H1 (cell line): ENCODE results near the gene KRTAP12-3. TPM values are rescaled to one million over a fixed set of nuclear protein-coding genes. Genes with fewer than 3 reads are reported as not detected.

Source experiments
- CTCF ChIA-PET: fragments of 300-600 bp; sonication (Branson Sonifier 250); formaldehyde crosslinking; loops from one replicate; lab custom pipeline; 2021; ENCODE audit not compliant: partially characterized antibody; lab: Charles Lee
- POLR2A ChIA-PET: fragments of 300-600 bp; sonication (Branson Sonifier 250); formaldehyde crosslinking; loops from one replicate; lab custom pipeline; 2021; ENCODE audit warnings: inconsistent platforms; ENCODE audit not compliant: partially characterized antibody; lab: Charles Lee
- DNase-seq, 2 experiments: peaks; one replicate each; pipeline versions ENCODE4 v3.0.0 to v3.0.0-alpha.2; 2010 to 2022; ENCODE audit warnings: low spot score in 2 of 2, low read depth in 1 of 2, mixed read lengths in 1 of 2
- FAIRE-seq: peaks from 2 replicates; lab custom pipeline; 2011; peaks lifted over from hg19 to GRCh38; lab: Jason Lieb, UNC
- H2AFZ ChIP-seq: 2 replicates; pipeline ENCODE4 v1.8.1; 2012; ENCODE audit warnings: low read length, inconsistent platforms
- H2AK5ac ChIP-seq: 2 replicates; pipeline ENCODE4 v1.6.1; 2013; ENCODE audit warnings: low read depth, low read length
- H2BK120ac ChIP-seq: replicated peaks from 2 replicates; pipeline ENCODE3; 2013; ENCODE audit warnings: low read depth, low read length, inconsistent platforms
- H2BK12ac ChIP-seq: 2 replicates; pipeline ENCODE4 v1.6.1; 2013; ENCODE audit warnings: low read depth, low read length
- H2BK15ac ChIP-seq: 2 replicates; pipeline ENCODE4 v1.6.1; 2013; ENCODE audit warnings: low read length
- H2BK20ac ChIP-seq: 2 replicates; pipeline ENCODE4 v1.6.1; 2013; ENCODE audit warnings: low read length
- H2BK5ac ChIP-seq: 2 replicates; pipeline ENCODE4 v1.6.1; 2013; ENCODE audit warnings: low read depth, low read length
- H3K14ac ChIP-seq: 2 replicates; pipeline ENCODE4 v1.6.1; 2013; ENCODE audit warnings: inconsistent platforms; ENCODE audit not compliant: insufficient read length
- H3K18ac ChIP-seq: 2 replicates; pipeline ENCODE4 v1.6.1; 2013; ENCODE audit warnings: low read length; ENCODE audit errors: extremely low read depth
- H3K23ac ChIP-seq: 2 replicates; pipeline ENCODE4 v1.6.1; 2013; ENCODE audit warnings: inconsistent platforms; ENCODE audit not compliant: insufficient read length
- H3K23me2 ChIP-seq: 2 replicates; pipeline ENCODE4 v1.6.1; 2013; ENCODE audit warnings: low read depth, low read length
- H3K27ac ChIP-seq: 2 replicates; pipeline ENCODE4 v1.6.1; 2011; ENCODE audit warnings: low read depth, low read length, inconsistent platforms
- H3K27me3 ChIP-seq, 4 experiments: replicated peaks in 1 of 4; 1 replicate in 1 of 4; 2 replicates in 3 of 4; pipeline versions ENCODE4 v1.6.1 to v1.8.1; 2011 to 2013; ENCODE audit warnings: low read length in 3 of 4, mild to moderate bottlenecking in 3 of 4, inconsistent platforms in 2 of 4, mixed read lengths in 2 of 4, moderate library complexity in 1 of 4; ENCODE audit not compliant: control insufficient read depth in 3 of 4, insufficient read depth in 3 of 4; ENCODE audit errors: extremely low read depth in 1 of 4
- H3K36me3 ChIP-seq, 4 experiments: 2 replicates each; pipeline versions ENCODE4 v1.6.1 to v1.8.1; 2011 to 2013; ENCODE audit warnings: mild to moderate bottlenecking in 4 of 4, low read length in 3 of 4, moderate library complexity in 2 of 4, control low read depth in 1 of 4, inconsistent platforms in 1 of 4; ENCODE audit not compliant: insufficient read depth in 4 of 4, control insufficient read depth in 2 of 4
- H3K4ac ChIP-seq: replicated peaks from 2 replicates; pipeline ENCODE3; 2013; ENCODE audit warnings: low read length, low read depth, mixed read lengths, inconsistent platforms; ENCODE audit not compliant: insufficient read length
- H3K4me1 ChIP-seq, 4 experiments: replicated peaks in 1 of 4; 1 replicate in 1 of 4; 2 replicates in 3 of 4; pipeline versions ENCODE4 v1.6.1 to v1.8.1; 2011 to 2013; ENCODE audit warnings: low read length in 3 of 4, inconsistent platforms in 2 of 4, mixed read lengths in 1 of 4; ENCODE audit not compliant: insufficient read depth in 4 of 4, control insufficient read depth in 3 of 4
- H3K4me2 ChIP-seq, 2 experiments: 2 replicates each; pipeline versions ENCODE4 v1.6.1 to v1.8.1; 2011 to 2013; ENCODE audit warnings: low read depth in 2 of 2, low read length in 2 of 2, control low read depth in 1 of 2, inconsistent platforms in 1 of 2, mild to moderate bottlenecking in 1 of 2; ENCODE audit not compliant: insufficient read depth in 1 of 2
- H3K4me3 ChIP-seq, 4 experiments: fragments of 200-600, 300-600 bp in 1 of 4; sonication (generic), shearing (Covaris generic), sonication (Bioruptor Twin) in 1 of 4; 2 replicates each; pipeline versions ENCODE4 v1.5.1 to v1.8.1; 2011 to 2016; ENCODE audit warnings: low read length in 4 of 4, low read depth in 3 of 4, control low read depth in 2 of 4, inconsistent platforms in 2 of 4, mild to moderate bottlenecking in 2 of 4, mixed read lengths in 1 of 4, moderate library complexity in 1 of 4; ENCODE audit not compliant: insufficient read depth in 2 of 4; ENCODE audit errors: extremely low read depth in 1 of 4
- H3K56ac ChIP-seq: replicated peaks from 2 replicates; pipeline ENCODE3; 2013; ENCODE audit warnings: low read depth, mild to moderate bottlenecking, mixed read lengths, low read length, inconsistent platforms; ENCODE audit not compliant: insufficient read length
- H3K79me1 ChIP-seq: 2 replicates; pipeline ENCODE4 v1.6.1; 2013; ENCODE audit warnings: low read depth, low read length, control low read depth
- H3K79me2 ChIP-seq, 2 experiments: 2 replicates each; pipeline versions ENCODE4 v1.6.1 to v1.8.1; 2012 to 2013; ENCODE audit warnings: low read length in 2 of 2, mild to moderate bottlenecking in 2 of 2, inconsistent platforms in 1 of 2; ENCODE audit not compliant: insufficient read depth in 2 of 2, control insufficient read depth in 1 of 2
- H3K9ac ChIP-seq, 4 experiments: replicated peaks in 1 of 4; 1 replicate in 1 of 4; 2 replicates in 3 of 4; pipeline versions ENCODE4 v1.6.1 to v1.8.1; 2011 to 2013; ENCODE audit warnings: low read depth in 3 of 4, low read length in 3 of 4, control low read depth in 2 of 4, mild to moderate bottlenecking in 2 of 4, moderate library complexity in 2 of 4, inconsistent platforms in 1 of 4; ENCODE audit errors: extremely low read depth in 1 of 4
- H3K9me3 ChIP-seq, 2 experiments: 2 replicates each; pipeline versions ENCODE4 v1.6.1 to v1.8.1; 2012 to 2013; ENCODE audit warnings: mild to moderate bottlenecking in 2 of 2, moderate library complexity in 2 of 2, control low read depth in 1 of 2, inconsistent platforms in 1 of 2, low read depth in 1 of 2, low read length in 1 of 2, mixed read lengths in 1 of 2; ENCODE audit not compliant: insufficient read depth in 2 of 2
- H4K20me1 ChIP-seq, 2 experiments: replicated peaks in 1 of 2; 2 replicates each; pipeline versions ENCODE3 to v1.8.1; 2011 to 2013; ENCODE audit warnings: inconsistent platforms in 2 of 2, low read length in 2 of 2, mild to moderate bottlenecking in 1 of 2; ENCODE audit not compliant: insufficient read depth in 2 of 2, control insufficient read depth in 1 of 2
- H4K5ac ChIP-seq: 2 replicates; pipeline ENCODE4 v1.6.1; 2013; ENCODE audit warnings: low read length, low read depth, mixed read lengths, inconsistent platforms; ENCODE audit not compliant: insufficient read length
- H4K8ac ChIP-seq: 2 replicates; pipeline ENCODE4 v1.8.0; 2013; ENCODE audit warnings: mild to moderate bottlenecking, moderate library complexity, low read length, inconsistent platforms; ENCODE audit not compliant: insufficient read depth; ENCODE audit errors: extremely low read depth
- H4K91ac ChIP-seq: replicated peaks from 2 replicates; pipeline ENCODE3; 2013; ENCODE audit warnings: low read length, mixed read lengths, inconsistent platforms; ENCODE audit not compliant: insufficient read length
- CBX5 ChIP-seq: fragments of 300-800, 300-1000 bp; sonication (generic); IDR thresholded peaks from 2 replicates; pipeline ENCODE4 v1.7.1; 2016; ENCODE audit warnings: antibody characterized with exemption, low read length, low read depth
- EZH2 ChIP-seq: fragments of 200-600 bp; sonication (generic); IDR thresholded peaks from 2 replicates; pipeline ENCODE4 v1.7.1; 2012; ENCODE audit warnings: low read depth, mild to moderate bottlenecking, moderate library complexity, low read length, inconsistent platforms; ENCODE audit not compliant: severe bottlenecking
- FOSL1 ChIP-seq: IDR thresholded peaks from 2 replicates; pipeline ENCODE4 v1.6.1; 2011; ENCODE audit warnings: mild to moderate bottlenecking, low read depth, low read length, moderate library complexity; ENCODE audit not compliant: insufficient read depth
- GTF2F1 ChIP-seq: IDR thresholded peaks from 2 replicates; pipeline ENCODE4 v1.6.1; 2012; ENCODE audit warnings: low read depth, low read length, improper control_type of control experiment, borderline replicate concordance
- KDM1A ChIP-seq: fragments of 200-600, 300-600 bp; sonication (generic); IDR thresholded peaks from 2 replicates; pipeline ENCODE4 v1.7.1; 2016; ENCODE audit warnings: mild to moderate bottlenecking, low read length, borderline replicate concordance
- NANOG ChIP-seq: IDR thresholded peaks from 2 replicates; pipeline ENCODE4 v1.6.1; 2011; ENCODE audit warnings: low read length, low read depth, mild to moderate bottlenecking, inconsistent platforms; ENCODE audit not compliant: insufficient read depth, poor library complexity, severe bottlenecking
- POLR2A ChIP-seq, 2 experiments: IDR thresholded peaks; 1 replicate in 1 of 2; 2 replicates in 1 of 2; pipeline ENCODE4 v1.6.1; 2011; ENCODE audit warnings: low read depth in 2 of 2, low read length in 2 of 2, mild to moderate bottlenecking in 2 of 2; ENCODE audit errors: control extremely low read depth in 1 of 2
- SIX5 ChIP-seq: IDR thresholded peaks from 2 replicates; pipeline ENCODE4 v1.6.1; 2011; ENCODE audit warnings: mild to moderate bottlenecking, low read depth, low read length
- USF2 ChIP-seq: IDR thresholded peaks from 2 replicates; pipeline ENCODE4 v1.6.1; 2011; ENCODE audit warnings: low read length, improper control_type of control experiment
- YY1 ChIP-seq: IDR thresholded peaks from 2 replicates; pipeline ENCODE4 v1.6.1; 2011; ENCODE audit warnings: low read depth, mild to moderate bottlenecking, low read length
- WGBS, 2 experiments: shearing (Covaris generic) in 1 of 2; methylation state at CpG; one replicate each; pipeline versions ENCODE4 v1.1.6 to v1.1.7; 2013 to 2015; ENCODE audit warnings: low lambda C conversion rate in 2 of 2, mixed read lengths in 2 of 2, inconsistent platforms in 1 of 2, low coverage in 1 of 2, missing lambda C conversion rate in 1 of 2; ENCODE audit not compliant: insufficient replicate concordance in 2 of 2, insufficient coverage in 1 of 2, insufficient read length in 1 of 2; ENCODE audit errors: extremely low coverage in 1 of 2, missing lambda C conversion rate in 1 of 2; 5-methylcytosine and 5-hydroxymethylcytosine counted together
- polyA plus RNA-seq, 7 experiments: library from polyadenylated mRNA; depleted of rRNA in 3 of 7; stranded (reverse) in 5 of 7; unstranded in 2 of 7; fragments of >200 nt in 5 of 7; fragments of 200-250 nt in 2 of 7; gene quantifications; 1 replicate in 5 of 7; 2 replicates in 1 of 7; 4 replicates in 1 of 7; pipeline versions ENCODE4 v1.2.1 to v1.2.3, GENCODE V29; 2011 to 2013; ENCODE audit warnings: missing spikeins in 2 of 7, mixed read lengths in 2 of 7
- total RNA-seq: library from RNA; stranded (reverse); fragmentation: NEBNext Ultra II Directional; extraction: Animal tissue kit (Norgen Biotek cat#: 25700); gene quantifications from 2 replicates; pipeline ENCODE4 v1.2.1, GENCODE V29; 2021
- TF ChIP-seq, protein P1 (sequence below): IDR thresholded peaks from 2 replicates; pipeline ENCODE4 v1.6.1; 2012; ENCODE audit warnings: inconsistent platforms

The KRTAP12-3 gene
- total and polyA plus RNA-seq, 2 of the 8 experiments (the other 6 are each of a cell fraction or from before 2014, with no cell fraction given): not detected

DNA sequence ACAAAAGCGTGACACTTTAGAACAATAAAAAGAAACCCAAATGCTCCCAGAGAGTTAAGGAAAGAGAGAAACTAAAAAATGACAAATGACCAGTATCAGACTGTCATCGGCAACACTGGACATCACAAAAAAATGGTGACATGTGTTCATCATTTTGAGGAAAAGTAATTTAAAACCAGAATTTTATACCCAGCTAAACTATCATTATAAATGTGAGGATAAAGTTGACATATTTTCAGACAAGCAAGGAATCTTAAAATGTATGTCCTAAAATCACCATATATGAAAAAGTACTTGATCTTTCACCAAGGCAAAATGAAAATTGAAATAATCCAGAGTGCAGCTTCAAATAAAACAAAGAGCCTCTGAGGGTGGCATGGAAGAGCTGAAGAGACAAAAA, 12.9 kb upstream of the KRTAP12-3 start:
- Histone ChIP-seq H4K5ac (no peak overlapping the region), H2AFZ (no peak overlapping the region), H3K36me3 (no peaks in the 10 kb centered on the region), H2AK5ac (no peak overlapping the region), H3K4me3 (no peak overlapping the region), H3K27me3 (no peaks in the 10 kb centered on the region), H3K9me3 (peaks cover 2 to 8% of the 10 kb centered on the region in 2 experiments; a peak in 3 of 4 replicates), H3K9ac (no peak overlapping the region), H2BK20ac (no peak overlapping the region), H2BK15ac (no peak overlapping the region), H2BK5ac (no peak overlapping the region), H3K27ac (no peak overlapping the region), H4K20me1 (no peaks in the 10 kb centered on the region), H2BK120ac (no peak overlapping the region), H3K4ac (no peak overlapping the region), H3K23ac (no peak overlapping the region), H3K23me2 (no peaks in the 10 kb centered on the region; the same call in 1 of the 2 replicates), H3K14ac (no peak overlapping the region), H3K18ac (no peak overlapping the region), H4K8ac (no peak overlapping the region), H4K91ac (no peak overlapping the region), H3K4me1 (peaks cover 0 to 14% (median 4%) of the 10 kb centered on the region in 4 experiments; a peak in 3 of 7 replicates), H3K79me1 (no peaks in the 10 kb centered on the region; the same call in 1 of the 2 replicates), H3K79me2 (no peaks in the 10 kb centered on the region), H2BK12ac (no peak overlapping the region), H3K4me2 (no peak overlapping the region), H3K56ac (no peak overlapping the region)
- no peak for DNase-seq
- ChIA-PET POLR2A (no interaction called here), CTCF (no interaction called here)
- 35% methylated on average over 2 of the region's 2 CpGs; no CpG with 5 or more reads in 1 of the 2 experiments for WGBS, 2 experiments
- TF ChIP-seq SIX5: no peak
- TF ChIP-seq CBX5: no peak
- no peak for TF ChIP-seq USF2
- no peak for TF ChIP-seq POLR2A (IDR thresholded peaks at IDR 0.05; ENCODE audit: control extremely low read depth in 1 of 2, low read depth in 2 of 2, low read length in 2 of 2)
- TF ChIP-seq NANOG: no peak
- TF ChIP-seq YY1: no peak
- TF ChIP-seq EZH2: no peak
- TF ChIP-seq KDM1A: no peak
- TF ChIP-seq FOSL1: no peak
- no peak for TF ChIP-seq GTF2F1
- TF ChIP-seq, protein P1, sequence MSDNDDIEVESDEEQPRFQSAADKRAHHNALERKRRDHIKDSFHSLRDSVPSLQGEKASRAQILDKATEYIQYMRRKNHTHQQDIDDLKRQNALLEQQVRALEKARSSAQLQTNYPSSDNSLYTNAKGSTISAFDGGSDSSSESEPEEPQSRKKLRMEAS: no peak
- FAIRE-seq: no peak
